A549 (cell line): ENCODE measurements around the gene TXNRD1. TPM values are rescaled to one million over a fixed set of nuclear protein-coding genes. Genes with fewer than 3 reads are reported as not detected.

Source experiments
- ATAC-seq, 2 experiments: fragments of 200-7000 bp in 1 of 2; fragments of >200 bp in 1 of 2; cut with Nextera tagmentation in 1 of 2; cut with Tn5 transposase in 1 of 2; 3 replicates each; pipeline versions ENCODE4 v1.8.0 to v1.9.1; 2018 to 2020; ENCODE audit warnings: mild to moderate bottlenecking in 1 of 2, moderate library complexity in 1 of 2
- CTCF ChIA-PET: fragments of 300-600 bp; sonication (Branson Sonifier 250); formaldehyde crosslinking; extraction: SDS; loops from one replicate; lab custom pipeline; 2021; ENCODE audit warnings: antibody characterized with exemption, inconsistent platforms; lab: Yijun Ruan, JAX
- POLR2A ChIA-PET: fragments of 350-600 bp; formaldehyde crosslinking; extraction: SDS; loops from one replicate; lab custom pipeline; 2021; ENCODE audit warnings: antibody characterized with exemption, inconsistent platforms; lab: Yijun Ruan, JAX
- DNase-seq, 2 experiments: peaks; one replicate each; pipeline versions ENCODE4 v3.0.0 to v3.0.0-alpha.2; 2011 to 2016; ENCODE audit warnings: low read depth in 1 of 2, low spot score in 1 of 2
- FAIRE-seq: peaks from 2 replicates; lab custom pipeline; 2011; peaks lifted over from hg19 to GRCh38; lab: Jason Lieb, UNC
- H3K27ac ChIP-seq, 2 experiments: fragments of >200 bp; sonication (Bioruptor Twin); formaldehyde crosslinking; 3 replicates each; pipeline ENCODE4 v1.5.1; 2016 to 2017
- H3K4me1 ChIP-seq: fragments of >200 bp; sonication (Bioruptor Twin); formaldehyde crosslinking; 3 replicates; pipeline ENCODE4 v1.6.1; 2016
- H3K4me2 ChIP-seq: fragments of >200 bp; sonication (Bioruptor Twin); formaldehyde crosslinking; 3 replicates; pipeline ENCODE4 v1.6.1; 2016
- H3K4me3 ChIP-seq: fragments of >200 bp; sonication (Bioruptor Twin); formaldehyde crosslinking; 3 replicates; pipeline ENCODE4 v1.5.1; 2016
- H3K9me3 ChIP-seq: fragments of >200 bp; sonication (Bioruptor Twin); formaldehyde crosslinking; 3 replicates; pipeline ENCODE4 v1.6.1; 2016
- BHLHE40 ChIP-seq: IDR thresholded peaks from 2 replicates; pipeline ENCODE4 v1.6.1; 2012; ENCODE audit warnings: low read depth, low read length, inconsistent platforms
- CEBPB ChIP-seq, 2 experiments: fragments of >200 bp in 1 of 2; sonication (Bioruptor Twin) in 1 of 2; formaldehyde crosslinking in 1 of 2; IDR thresholded peaks; 2 replicates each; pipeline ENCODE4 v1.6.1; 2012 to 2016
- EHF ChIP-seq: fragments of 250-450 bp; sonication (Bioruptor Pico); IDR thresholded peaks from 2 replicates; pipeline ENCODE4 v1.5.0; 2020; ENCODE audit warnings: mild to moderate bottlenecking
- EHMT2 ChIP-seq: fragments of 200-600 bp; sonication (generic); IDR thresholded peaks from 2 replicates; pipeline ENCODE4 v1.6.1; 2016; ENCODE audit warnings: antibody characterized with exemption, low read depth, mild to moderate bottlenecking, moderate library complexity
- EP300 ChIP-seq, 2 experiments: fragments of >200 bp; sonication (Bioruptor Twin); formaldehyde crosslinking; IDR thresholded peaks; 2 replicates in 1 of 2; 3 replicates in 1 of 2; pipeline ENCODE4 v1.6.1; 2016 to 2017
- ESRRA ChIP-seq: fragments of 150-350 bp; IDR thresholded peaks from 2 replicates; pipeline ENCODE4 v1.6.1; 2014; ENCODE audit warnings: mild to moderate bottlenecking, low read length, borderline replicate concordance
- FOSB ChIP-seq: fragments of 250-450 bp; sonication (Bioruptor Pico); IDR thresholded peaks from 2 replicates; pipeline ENCODE4 v1.5.0; 2020; ENCODE audit warnings: mild to moderate bottlenecking, moderate library complexity
- GATA3 ChIP-seq: IDR thresholded peaks from 2 replicates; pipeline ENCODE4 v1.6.1; 2012; ENCODE audit warnings: borderline replicate concordance
- HDAC2 ChIP-seq: fragments of 200-600 bp; sonication (generic); IDR thresholded peaks from 2 replicates; pipeline ENCODE4 v1.6.1; 2016
- JUNB ChIP-seq: fragments of >200 bp; sonication (Bioruptor Twin); formaldehyde crosslinking; IDR thresholded peaks from 2 replicates; pipeline ENCODE4 v1.6.1; 2016
- KDM1A ChIP-seq: fragments of 200-600 bp; sonication (generic); IDR thresholded peaks from 2 replicates; pipeline ENCODE4 v1.6.1; 2016; ENCODE audit warnings: low read depth, mild to moderate bottlenecking
- MAFK ChIP-seq: fragments of 450-650 bp; IDR thresholded peaks from 2 replicates; pipeline ENCODE4 v1.6.1; 2014; ENCODE audit not compliant: partially characterized antibody
- POLR2AphosphoS2 ChIP-seq: conservative IDR thresholded peaks from 2 replicates; pipeline ENCODE4 v1.6.1; 2012; ENCODE audit warnings: low read length, improper control_type of control experiment, inconsistent platforms
- RARB ChIP-seq: fragments of 250-450 bp; sonication (Bioruptor Pico); IDR thresholded peaks from 2 replicates; pipeline ENCODE4 v1.8.0; 2021; ENCODE audit warnings: mild to moderate bottlenecking, moderate library complexity
- SMC3 ChIP-seq: fragments of >200 bp; sonication (Bioruptor Twin); formaldehyde crosslinking; IDR thresholded peaks from 3 replicates; pipeline ENCODE4 v1.6.1; 2018; ENCODE audit warnings: inconsistent platforms
- SREBF2 ChIP-seq: fragments of 450-650 bp; IDR thresholded peaks from 2 replicates; pipeline ENCODE4 v1.6.1; 2014; ENCODE audit warnings: mild to moderate bottlenecking, moderate library complexity
- TFCP2L1 ChIP-seq: fragments of 250-450 bp; sonication (Bioruptor Pico); IDR thresholded peaks from 2 replicates; pipeline ENCODE4 v1.5.0; 2021; ENCODE audit warnings: mild to moderate bottlenecking
- TP53 ChIP-seq: fragments of 250-450 bp; sonication (Bioruptor Pico); IDR thresholded peaks from 2 replicates; pipeline ENCODE4 v1.5.0; 2021; ENCODE audit warnings: mild to moderate bottlenecking, moderate library complexity
- ZSCAN20 ChIP-seq: fragments of 250-450 bp; sonication (Bioruptor Pico); IDR thresholded peaks from 2 replicates; pipeline ENCODE4 v1.8.0; 2022; ENCODE audit warnings: mild to moderate bottlenecking, moderate library complexity
- WGBS: methylation state at CpG from one replicate; pipeline ENCODE4 v1.1.6; 2017; ENCODE audit errors: missing lambda C conversion rate; 5-methylcytosine and 5-hydroxymethylcytosine counted together
- polyA plus RNA-seq, 4 experiments: library from polyadenylated mRNA; depleted of rRNA in 3 of 4; stranded (reverse); fragments of >200 nt; fragmentation: RNase III in 1 of 4; extraction: RNeasy Plus Mini Kit Qiagen cat#74134 plus additional on column Dnase treatment in 1 of 4; gene quantifications; 2 replicates in 3 of 4; 3 replicates in 1 of 4; pipeline ENCODE4 v1.2.3, GENCODE V29; 2011 to 2017
- TF ChIP-seq, protein P1 (sequence below): fragments of 250-450 bp; sonication (Bioruptor Pico); IDR thresholded peaks from 2 replicates; pipeline ENCODE4 v1.5.0; 2021; ENCODE audit warnings: mild to moderate bottlenecking, moderate library complexity, borderline replicate concordance
- TF ChIP-seq, protein P2 (sequence below): fragments of 250-450 bp; sonication (Bioruptor Pico); IDR thresholded peaks from 2 replicates; pipeline ENCODE4 v1.5.0; 2020; ENCODE audit warnings: low read depth, mild to moderate bottlenecking, moderate library complexity

The TXNRD1 gene
- polyA plus RNA-seq, 2 of the 4 experiments (the other 2 are of a cell fraction), result 899 to 1,230 TPM

DNA sequence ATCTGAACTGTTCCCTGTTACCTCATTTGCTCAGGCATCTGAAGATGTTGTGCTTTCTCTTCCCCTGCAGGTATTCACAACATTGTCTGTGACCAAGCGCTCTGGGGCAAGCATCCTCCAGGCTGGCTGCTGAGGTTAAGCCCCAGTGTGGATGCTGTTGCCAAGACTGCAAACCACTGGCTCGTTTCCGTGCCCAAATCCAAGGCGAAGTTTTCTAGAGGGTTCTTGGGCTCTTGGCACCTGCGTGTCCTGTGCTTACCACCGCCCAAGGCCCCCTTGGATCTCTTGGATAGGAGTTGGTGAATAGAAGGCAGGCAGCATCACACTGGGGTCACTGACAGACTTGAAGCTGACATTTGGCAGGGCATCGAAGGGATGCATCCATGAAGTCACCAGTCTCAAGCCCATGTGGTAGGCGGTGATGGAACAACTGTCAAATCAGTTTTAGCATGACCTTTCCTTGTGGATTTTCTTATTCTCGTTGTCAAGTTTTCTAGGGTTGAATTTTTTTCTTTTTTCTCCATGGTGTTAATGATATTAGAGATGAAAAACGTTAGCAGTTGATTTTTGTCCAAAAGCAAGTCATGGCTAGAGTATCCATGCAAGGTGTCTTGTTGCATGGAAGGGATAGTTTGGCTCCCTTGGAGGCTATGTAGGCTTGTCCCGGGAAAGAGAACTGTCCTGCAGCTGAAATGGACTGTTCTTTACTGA, 132.9 kb downstream of the TXNRD1 start:
- no peak overlapping the region for H3K27ac ChIP-seq
- 0 out of 3 replicates have a peak overlapping the region, but pooled peaks have one; percentile 2 for H3K4me2 ChIP-seq
- 80% methylated on average over 11 of the region's 11 CpGs for whole genome bisulfite sequencing
- FAIRE-seq (no peak), DNase-seq (no peak), ATAC-seq (peak; percentile 3 to 12; a peak in 4 of 6 replicates)
- TF ChIP-seq CEBPB (IDR thresholded peaks at IDR 0.05) (no peak), HDAC2 (no peak), BHLHE40 (no peak), GATA3 (no peak), ESRRA (no peak), SREBF2 (no peak), POLR2AphosphoS2 (peak; percentile 95), TP53 (CRISPR knock-in tag) (peak; percentile 89; the same call in 1 of the 2 replicates), ZSCAN20 (CRISPR knock-in tag) (no peak), EP300 (IDR thresholded peaks at IDR 0.05) (no peak), MAFK (peak; percentile 11), EHMT2 (no peak)
- TF ChIP-seq, protein P1, sequence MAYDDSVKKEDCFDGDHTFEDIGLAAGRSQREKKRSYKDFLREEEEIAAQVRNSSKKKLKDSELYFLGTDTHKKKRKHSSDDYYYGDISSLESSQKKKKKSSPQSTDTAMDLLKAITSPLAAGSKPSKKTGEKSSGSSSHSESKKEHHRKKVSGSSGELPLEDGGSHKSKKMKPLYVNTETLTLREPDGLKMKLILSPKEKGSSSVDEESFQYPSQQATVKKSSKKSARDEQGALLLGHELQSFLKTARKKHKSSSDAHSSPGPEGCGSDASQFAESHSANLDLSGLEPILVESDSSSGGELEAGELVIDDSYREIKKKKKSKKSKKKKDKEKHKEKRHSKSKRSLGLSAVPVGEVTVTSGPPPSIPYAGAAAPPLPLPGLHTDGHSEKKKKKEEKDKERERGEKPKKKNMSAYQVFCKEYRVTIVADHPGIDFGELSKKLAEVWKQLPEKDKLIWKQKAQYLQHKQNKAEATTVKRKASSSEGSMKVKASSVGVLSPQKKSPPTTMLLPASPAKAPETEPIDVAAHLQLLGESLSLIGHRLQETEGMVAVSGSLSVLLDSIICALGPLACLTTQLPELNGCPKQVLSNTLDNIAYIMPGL, result peak; percentile 64; the same call in 1 of the 2 replicates
- ChIA-PET POLR2A (no interaction called here), CTCF (interaction anchor here (0.6 to 1.3 kb wide), 3 partner anchors 155 to 707 kb away, joined by 3 to 4 read pairs (median 4); no protein-coding TSS in a partner anchor)
- no peaks in the 10 kb centered on the region for H3K9me3 ChIP-seq
- H3K4me1 ChIP-seq, result peaks cover 100% of the 10 kb centered on the region
- H3K4me3 ChIP-seq, result no peak overlapping the region

DNA sequence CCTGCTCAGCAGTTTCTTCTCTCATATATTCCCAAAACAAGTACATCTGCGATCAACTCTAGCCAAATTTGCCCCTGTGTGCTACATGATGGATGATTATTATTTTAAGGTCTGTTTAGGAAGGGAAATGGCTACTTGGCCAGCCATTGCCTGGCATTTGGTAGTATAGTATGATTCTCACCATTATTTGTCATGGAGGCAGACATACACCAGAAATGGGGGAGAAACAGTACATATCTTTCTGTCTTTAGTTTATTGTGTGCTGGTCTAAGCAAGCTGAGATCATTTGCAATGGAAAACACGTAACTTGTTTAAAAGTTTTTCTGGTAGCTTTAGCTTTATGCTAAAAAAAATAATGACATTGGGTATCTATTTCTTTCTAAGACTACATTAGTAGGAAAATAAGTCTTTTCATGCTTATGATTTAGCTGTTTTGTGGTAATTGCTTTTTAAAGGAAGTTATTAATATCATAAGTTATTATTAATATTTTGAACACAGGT, 133.5 kb downstream of the TXNRD1 start:
- no peak overlapping the region for H3K27ac ChIP-seq
- POLR2A ChIA-PET, result interaction anchor here (0.6 kb wide), 1 partner anchor 21 kb away, joined by 3 read pairs; no protein-coding TSS in a partner anchor
- peaks cover 100% of the 10 kb centered on the region for H3K4me1 ChIP-seq
- no peak for ATAC-seq
- peak overlapping the region; percentile 2; the same call in 1 of the 3 replicates for H3K4me2 ChIP-seq
- H3K4me3 ChIP-seq, result no peak overlapping the region
- no peak for DNase-seq
- CTCF ChIA-PET, result interaction anchor here (0.6 kb wide), 2 partner anchors 156 to 205 kb away, joined by 3 to 4 read pairs; no protein-coding TSS in a partner anchor
- TF ChIP-seq POLR2AphosphoS2 (0 out of 2 replicates have a peak, but pooled peaks have one; percentile 34), ZSCAN20 (CRISPR knock-in tag) (peak; percentile 72; the same call in 1 of the 2 replicates), SMC3 (no peak), TP53 (CRISPR knock-in tag) (peak; percentile 93), TFCP2L1 (CRISPR knock-in tag) (peak; percentile 50; the same call in 1 of the 2 replicates), EHF (CRISPR knock-in tag) (peak; percentile 62; the same call in 1 of the 2 replicates), MAFK (no peak), JUNB (no peak), KDM1A (no peak), FOSB (peak; percentile 89), RARB (CRISPR knock-in tag) (peak; percentile 68; the same call in 1 of the 2 replicates)
- TF ChIP-seq, protein P1, result 0 out of 2 replicates have a peak, but pooled peaks have one; percentile 61
- TF ChIP-seq, protein P2, sequence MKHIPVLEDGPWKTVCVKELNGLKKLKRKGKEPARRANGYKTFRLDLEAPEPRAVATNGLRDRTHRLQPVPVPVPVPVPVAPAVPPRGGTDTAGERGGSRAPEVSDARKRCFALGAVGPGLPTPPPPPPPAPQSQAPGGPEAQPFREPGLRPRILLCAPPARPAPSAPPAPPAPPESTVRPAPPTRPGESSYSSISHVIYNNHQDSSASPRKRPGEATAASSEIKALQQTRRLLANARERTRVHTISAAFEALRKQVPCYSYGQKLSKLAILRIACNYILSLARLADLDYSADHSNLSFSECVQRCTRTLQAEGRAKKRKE (CRISPR knock-in tag), result no peak
- WGBS, result 81% methylated on average over 2 of the region's 2 CpGs
- H3K9me3 ChIP-seq, result no peaks in the 10 kb centered on the region
- peak; percentile 7 for FAIRE-seq
